Smooth muscle cell (in vitro differentiated cells): ENCODE measurements around the gene JAM2. TPM values are rescaled to one million over a fixed set of nuclear protein-coding genes. Genes with fewer than 3 reads are reported as not detected.

Experiments used
- DNase-seq: peaks from one replicate; lab custom pipeline; 2025; ENCODE audit not compliant: unreplicated experiment; lab: John Stamatoyannopoulos, UW
- H2AFZ ChIP-seq: fragments of 200-600 bp; sonication (generic); 2 replicates; pipeline ENCODE4 v1.6.0; 2016; ENCODE audit warnings: antibody characterized with exemption, low read depth, mild to moderate bottlenecking
- H3F3A ChIP-seq: fragments of 200-600 bp; sonication (generic); 2 replicates; pipeline ENCODE4 v1.6.0; 2017; ENCODE audit warnings: antibody characterized with exemption, low read depth
- H3K27ac ChIP-seq: fragments of 200-600 bp; sonication (generic); 2 replicates; pipeline ENCODE4 v1.5.1; 2016; ENCODE audit warnings: low read depth, mild to moderate bottlenecking
- H3K27me3 ChIP-seq: fragments of 200-600 bp; sonication (generic); 2 replicates; pipeline ENCODE4 v1.6.1; 2016; ENCODE audit warnings: low read depth, mild to moderate bottlenecking
- H3K36me3 ChIP-seq: fragments of 200-600 bp; sonication (generic); 2 replicates; pipeline ENCODE4 v1.5.1; 2016; ENCODE audit warnings: low read depth
- H3K4me1 ChIP-seq: fragments of 200-600 bp; sonication (generic); 2 replicates; pipeline ENCODE4 v1.5.1; 2016; ENCODE audit warnings: low read depth
- H3K4me2 ChIP-seq: fragments of 200-600 bp; sonication (generic); 2 replicates; pipeline ENCODE4 v1.6.0; 2016; ENCODE audit warnings: mild to moderate bottlenecking
- H3K4me3 ChIP-seq: fragments of 200-600 bp; sonication (generic); 2 replicates; pipeline ENCODE4 v1.5.1; 2016; ENCODE audit warnings: mild to moderate bottlenecking
- H3K79me2 ChIP-seq: fragments of 200-600 bp; sonication (generic); 2 replicates; pipeline ENCODE4 v1.6.0; 2016; ENCODE audit warnings: low read depth, mild to moderate bottlenecking
- H3K9ac ChIP-seq: fragments of 200-600 bp; sonication (generic); 2 replicates; pipeline ENCODE4 v1.6.0; 2016; ENCODE audit warnings: low read depth
- H3K9me3 ChIP-seq: fragments of 200-600 bp; sonication (generic); replicated peaks from 2 replicates; pipeline ENCODE4 v1.5.1; 2016; ENCODE audit warnings: low read depth
- H4K20me1 ChIP-seq: fragments of 200-600 bp; sonication (generic); 2 replicates; pipeline ENCODE4 v1.6.0; 2016; ENCODE audit warnings: low read depth
- CTCF ChIP-seq: fragments of 200-600 bp; sonication (generic); IDR thresholded peaks from 2 replicates; pipeline ENCODE4 v1.5.1; 2017; ENCODE audit warnings: borderline replicate concordance, mild to moderate bottlenecking, antibody characterized with exemption; ENCODE audit not compliant: insufficient read depth, poor library complexity, severe bottlenecking
- WGBS: methylation state at CpG from one replicate; pipeline ENCODE4 v1.1.7; 2016; ENCODE audit warnings: low lambda C conversion rate; 5-methylcytosine and 5-hydroxymethylcytosine counted together
- polyA plus RNA-seq: library from polyadenylated mRNA; unstranded; fragments of >200 nt; fragmentation: Nextera tagmentation; extraction: Ambion mirVana; gene quantifications from 2 replicates; pipeline ENCODE4 v1.2.1, GENCODE V29; 2016
- total RNA-seq: library from RNA; depleted of rRNA; stranded (reverse); fragments of >200 nt; gene quantifications from 2 replicates; pipeline ENCODE4 v1.2.3, GENCODE V29; 2014

Gene JAM2
- total and polyA plus RNA-seq, 2 experiments from 2014 or later = 5.5 to 6.0 TPM

- no peaks in the 10 kb centered on the region for H4K20me1 ChIP-seq
- H3K36me3 ChIP-seq = no peaks in the 10 kb centered on the region
- no peaks in the 10 kb centered on the region for H3K79me2 ChIP-seq
- no peak overlapping the region for H3K4me3 ChIP-seq
- H3K9me3 ChIP-seq = no peaks in the 10 kb centered on the region
- no peak for DNase-seq
- H3K4me2 ChIP-seq = no peak overlapping the region
- peaks cover 21% of the 10 kb centered on the region for H3K27me3 ChIP-seq
- no peak for TF ChIP-seq CTCF
- H3K27ac ChIP-seq = no peak overlapping the region
- H3K4me1 ChIP-seq = peaks cover 19% of the 10 kb centered on the region
- no peak overlapping the region for H3K9ac ChIP-seq
- H3F3A ChIP-seq = no peaks in the 10 kb centered on the region
- 90% methylated on average over 4 of the region's 4 CpGs for whole genome bisulfite sequencing
- H2AFZ ChIP-seq = no peak overlapping the region
Observed at GRCh38 chr21:25643486-25643885, 4.4 kb downstream of the JAM2 start.

DNA sequence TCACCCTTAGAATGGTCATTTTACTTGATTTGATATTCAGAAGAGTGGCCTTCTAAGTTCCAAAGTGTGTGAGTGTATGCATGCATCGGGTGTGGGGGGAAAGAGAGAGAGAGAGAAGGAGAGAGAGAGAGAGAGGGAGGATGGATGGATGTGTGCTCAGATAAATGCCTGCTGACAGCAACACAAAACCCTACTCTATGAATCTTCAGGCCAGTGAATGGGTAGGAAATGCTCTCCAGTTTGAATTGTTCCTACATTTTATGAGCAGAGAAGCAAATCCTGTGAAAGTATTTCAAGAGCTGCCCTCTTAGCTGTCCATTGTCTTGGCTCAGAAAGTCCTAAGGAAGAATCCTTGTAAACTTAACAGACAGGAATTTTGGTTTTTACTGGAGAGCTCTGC is 7.4 kb downstream of the JAM2 start:
- no peaks in the 10 kb centered on the region for H3K9me3 ChIP-seq
- no peak for DNase-seq
- WGBS = 15% methylated on average over 1 of the region's 1 CpG

GRCh38 chr21:25647647-25648046 is 8.6 kb downstream of the JAM2 start:
- 82% methylated on average over 5 of the region's 5 CpGs for WGBS
- no peaks in the 10 kb centered on the region for H3K79me2 ChIP-seq
- no peaks in the 10 kb centered on the region for H3F3A ChIP-seq
- no peaks in the 10 kb centered on the region for H3K27me3 ChIP-seq
- peaks cover 8% of the 10 kb centered on the region for H3K4me1 ChIP-seq
- DNase-seq = no peak
- no peak overlapping the region for H3K4me2 ChIP-seq
- no peak overlapping the region for H3K9ac ChIP-seq
- no peak overlapping the region for H3K4me3 ChIP-seq
- H3K9me3 ChIP-seq = no peaks in the 10 kb centered on the region
- no peak overlapping the region for H3K27ac ChIP-seq
- no peak overlapping the region for H2AFZ ChIP-seq
- no peaks in the 10 kb centered on the region for H3K36me3 ChIP-seq
- H4K20me1 ChIP-seq = no peaks in the 10 kb centered on the region
- TF ChIP-seq CTCF = no peak

More for the DNA sequence above, 7.4 kb downstream of the JAM2 start:
- Histone ChIP-seq H3K36me3 (no peaks in the 10 kb centered on the region), H3K4me2 (no peak overlapping the region), H3K79me2 (no peaks in the 10 kb centered on the region), H3K27me3 (peaks cover 2% of the 10 kb centered on the region), H2AFZ (no peak overlapping the region), H4K20me1 (no peaks in the 10 kb centered on the region), H3K4me1 (peaks cover 8% of the 10 kb centered on the region), H3F3A (no peaks in the 10 kb centered on the region), H3K27ac (no peak overlapping the region), H3K4me3 (no peak overlapping the region), H3K9ac (no peak overlapping the region)
- TF ChIP-seq CTCF = no peak

DNA sequence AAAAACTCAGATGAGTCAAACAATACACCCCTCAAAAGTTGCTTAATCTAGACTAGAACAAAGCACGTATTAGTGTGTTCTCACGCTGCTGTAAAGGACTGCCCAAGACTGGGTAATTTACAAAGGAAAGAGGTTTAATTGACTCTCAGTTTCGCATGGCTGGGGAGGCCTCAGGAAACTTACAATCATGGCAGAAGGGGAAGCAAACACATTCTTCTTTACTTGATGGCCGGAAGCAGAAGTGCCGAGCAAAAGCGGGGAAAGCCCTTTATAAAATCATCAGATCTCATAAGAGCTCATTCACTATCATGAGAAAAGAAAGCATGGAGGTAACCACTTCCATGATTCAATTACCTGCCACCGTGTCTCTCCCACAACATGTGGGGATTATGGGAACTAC is 10.1 kb downstream of the JAM2 start:
- Histone ChIP-seq H3K9ac (no peak overlapping the region), H3K4me3 (no peak overlapping the region), H3K9me3 (no peaks in the 10 kb centered on the region), H3K4me1 (peaks cover 8% of the 10 kb centered on the region), H3K27me3 (no peaks in the 10 kb centered on the region), H3K27ac (no peak overlapping the region), H2AFZ (no peak overlapping the region), H3F3A (no peaks in the 10 kb centered on the region), H3K36me3 (no peaks in the 10 kb centered on the region), H3K79me2 (no peaks in the 10 kb centered on the region), H3K4me2 (no peak overlapping the region), H4K20me1 (no peaks in the 10 kb centered on the region)
- 92% methylated on average over 7 of the region's 7 CpGs for WGBS
- no peak for DNase-seq
- no peak for TF ChIP-seq CTCF
